ACC112 (cell line): ENCODE data around the gene BAAT.
A peak's percentile ranks its signal among the peaks of the same experiment; 100 is the strongest.

Experiments
- H2AFZ ChIP-seq: fragments of 200-600 bp; sonication (generic); one replicate; pipeline ENCODE4 v1.6.0; 2017; ENCODE audit warnings: antibody characterized with exemption, low read length; ENCODE audit not compliant: unreplicated experiment
- H3K27ac ChIP-seq: fragments of 200-600 bp; sonication (generic); 2 replicates; pipeline ENCODE4 v1.5.1; 2014; ENCODE audit warnings: low read depth, mild to moderate bottlenecking, antibody characterized with exemption, low read length, moderate library complexity
- H3K27me3 ChIP-seq: fragments of 200-600 bp; sonication (generic); 2 replicates; pipeline ENCODE4 v1.6.1; 2014; ENCODE audit warnings: mild to moderate bottlenecking, antibody characterized with exemption, low read length, moderate library complexity, mixed read lengths; ENCODE audit not compliant: insufficient read depth
- H3K36me3 ChIP-seq: fragments of 200-600 bp; sonication (generic); 2 replicates; pipeline ENCODE4 v1.6.1; 2016; ENCODE audit warnings: mild to moderate bottlenecking, antibody characterized with exemption, low read length, moderate library complexity, mixed read lengths; ENCODE audit not compliant: insufficient read depth
- H3K4me1 ChIP-seq: fragments of 200-600 bp; sonication (generic); one replicate; pipeline ENCODE4 v1.6.1; 2016; ENCODE audit warnings: low read length, mixed read lengths; ENCODE audit not compliant: insufficient read depth, unreplicated experiment, control insufficient read depth
- H3K4me3 ChIP-seq: fragments of 200-600 bp; sonication (generic); 2 replicates; pipeline ENCODE4 v1.5.1; 2014; ENCODE audit warnings: mild to moderate bottlenecking, low read depth, low read length
- H3K79me2 ChIP-seq: fragments of 200-600 bp; sonication (generic); one replicate; pipeline ENCODE4 v1.6.0; 2016; ENCODE audit warnings: low read length; ENCODE audit not compliant: control insufficient read depth, unreplicated experiment, insufficient read depth

Gene BAAT

GRCh38 chr9:101418518-101419430 lies 34.0 kb upstream of the BAAT start:
- peaks cover 12% of the 10 kb centered on the region; the same call in 1 of the 2 replicates for H3K27me3 ChIP-seq
- H3K36me3 ChIP-seq = no peaks in the 10 kb centered on the region
- H2AFZ ChIP-seq = no peak overlapping the region
- H3K4me3 ChIP-seq = no peak overlapping the region
- H3K27ac ChIP-seq = peak overlapping the region; percentile 23; the same call in 1 of the 2 replicates
- H3K4me1 ChIP-seq = peaks cover 10% of the 10 kb centered on the region
- no peaks in the 10 kb centered on the region for H3K79me2 ChIP-seq

GRCh38 chr9:101417977-101418376 lies 33.2 kb upstream of the BAAT start:
- Histone ChIP-seq H3K36me3 (no peaks in the 10 kb centered on the region), H3K27ac (no peak overlapping the region), H3K4me3 (no peak overlapping the region), H3K4me1 (peaks cover 10% of the 10 kb centered on the region), H2AFZ (no peak overlapping the region), H3K27me3 (peaks cover 5% of the 10 kb centered on the region; the same call in 1 of the 2 replicates), H3K79me2 (no peaks in the 10 kb centered on the region)

- peaks cover 5% of the 10 kb centered on the region; the same call in 1 of the 2 replicates for H3K27me3 ChIP-seq
- H3K4me1 ChIP-seq = peaks cover 10% of the 10 kb centered on the region
- no peaks in the 10 kb centered on the region for H3K79me2 ChIP-seq
- H3K4me3 ChIP-seq = no peak overlapping the region
- H3K27ac ChIP-seq = no peak overlapping the region
- no peaks in the 10 kb centered on the region for H3K36me3 ChIP-seq
- H2AFZ ChIP-seq = no peak overlapping the region
Measured at GRCh38 chr9:101417389-101417788, 32.6 kb upstream of the BAAT start.

- Histone ChIP-seq H3K79me2 (no peaks in the 10 kb centered on the region), H3K36me3 (no peaks in the 10 kb centered on the region), H3K27me3 (peaks cover 5% of the 10 kb centered on the region; the same call in 1 of the 2 replicates), H3K27ac (no peak overlapping the region), H2AFZ (no peak overlapping the region), H3K4me1 (peaks cover 10% of the 10 kb centered on the region), H3K4me3 (no peak overlapping the region)
Measured at GRCh38 chr9:101415578-101415977, 30.8 kb upstream of the BAAT start.

- Histone ChIP-seq H3K27me3 (peaks cover 5% of the 10 kb centered on the region; the same call in 1 of the 2 replicates), H3K4me3 (no peak overlapping the region), H3K4me1 (peaks cover 10% of the 10 kb centered on the region), H3K79me2 (no peaks in the 10 kb centered on the region), H2AFZ (no peak overlapping the region), H3K27ac (no peak overlapping the region), H3K36me3 (peaks cover 7% of the 10 kb centered on the region)
Measured at GRCh38 chr9:101414839-101415238, 30.0 kb upstream of the BAAT start.

GRCh38 chr9:101409079-101409477 lies 24.3 kb upstream of the BAAT start:
- Histone ChIP-seq H3K79me2 (no peaks in the 10 kb centered on the region), H3K27me3 (no peaks in the 10 kb centered on the region), H3K27ac (no peak overlapping the region), H3K36me3 (peaks cover 65% of the 10 kb centered on the region), H3K4me1 (no peaks in the 10 kb centered on the region), H2AFZ (no peak overlapping the region), H3K4me3 (no peak overlapping the region)

GRCh38 chr9:101408374-101409078 lies 23.7 kb upstream of the BAAT start:
- Histone ChIP-seq H3K36me3 (peaks cover 70% of the 10 kb centered on the region), H3K4me1 (no peaks in the 10 kb centered on the region), H3K79me2 (no peaks in the 10 kb centered on the region), H3K4me3 (no peak overlapping the region), H3K27ac (no peak overlapping the region), H3K27me3 (no peaks in the 10 kb centered on the region), H2AFZ (no peak overlapping the region)

GRCh38 chr9:101403516-101404285 lies 18.9 kb upstream of the BAAT start:
- H3K4me3 ChIP-seq = no peak overlapping the region
- H3K4me1 ChIP-seq = peaks cover 10% of the 10 kb centered on the region
- H2AFZ ChIP-seq = no peak overlapping the region
- H3K36me3 ChIP-seq = peaks cover 87% of the 10 kb centered on the region
- no peaks in the 10 kb centered on the region for H3K27me3 ChIP-seq
- peaks cover 28% of the 10 kb centered on the region for H3K79me2 ChIP-seq
- no peak overlapping the region for H3K27ac ChIP-seq

- H3K36me3 ChIP-seq = peaks cover 58% of the 10 kb centered on the region
- H3K27me3 ChIP-seq = no peaks in the 10 kb centered on the region
- peak overlapping the region; percentile 26 for H2AFZ ChIP-seq
- 0 out of 2 replicates have a peak overlapping the region, but pooled peaks have one; percentile 3 for H3K27ac ChIP-seq
- H3K4me3 ChIP-seq = peak overlapping the region; percentile 89
- H3K4me1 ChIP-seq = peaks cover 10% of the 10 kb centered on the region
- peaks cover 59% of the 10 kb centered on the region for H3K79me2 ChIP-seq
Measured at GRCh38 chr9:101400120-101400519, 15.3 kb upstream of the BAAT start.

GRCh38 chr9:101399643-101399970 lies 14.8 kb upstream of the BAAT start:
- peaks cover 64% of the 10 kb centered on the region for H3K79me2 ChIP-seq
- peaks cover 58% of the 10 kb centered on the region for H3K36me3 ChIP-seq
- H3K4me1 ChIP-seq = peaks cover 10% of the 10 kb centered on the region
- no peaks in the 10 kb centered on the region for H3K27me3 ChIP-seq
- peak overlapping the region; percentile 89 for H3K4me3 ChIP-seq
- H3K27ac ChIP-seq = no peak overlapping the region
- H2AFZ ChIP-seq = no peak overlapping the region
